Neural cell (in vitro differentiated cells): ENCODE measurements around the gene POU3F3. TPM values are rescaled to one million over a fixed set of nuclear protein-coding genes. Genes with fewer than 3 reads are reported as not detected.
A peak's percentile ranks its signal among the peaks of the same experiment; 100 is the strongest.

Experiments used
- H2AFZ ChIP-seq: fragments of 200-600, 300-800 bp; sonication (generic), shearing (Covaris generic); 2 replicates; pipeline ENCODE4 v1.6.0; 2014; ENCODE audit warnings: low read depth, mild to moderate bottlenecking, antibody characterized with exemption, low read length, moderate library complexity
- H3F3A ChIP-seq: fragments of 200-600 bp; shearing (Covaris generic); 2 replicates; pipeline ENCODE4 v1.6.1; 2016; ENCODE audit warnings: mild to moderate bottlenecking, moderate library complexity, mixed read lengths, antibody characterized with exemption, low read length; ENCODE audit not compliant: insufficient read depth, poor library complexity, severe bottlenecking
- H3K27ac ChIP-seq: fragments of 200-600, 300-800 bp; sonication (generic), shearing (Covaris generic); 2 replicates; pipeline ENCODE4 v1.5.1; 2014; ENCODE audit warnings: mild to moderate bottlenecking, low read length, moderate library complexity
- H3K27me3 ChIP-seq: fragments of 300-800, 200-600 bp; sonication (generic), shearing (Covaris generic); 2 replicates; pipeline ENCODE4 v1.6.0; 2014; ENCODE audit warnings: mild to moderate bottlenecking, low read depth, low read length, moderate library complexity; ENCODE audit not compliant: insufficient read depth
- H3K36me3 ChIP-seq: fragments of 300-800, 200-600 bp; sonication (generic), shearing (Covaris generic); 2 replicates; pipeline ENCODE4 v1.5.1; 2014; ENCODE audit warnings: mild to moderate bottlenecking, antibody characterized with exemption, low read length, moderate library complexity; ENCODE audit not compliant: insufficient read depth
- H3K4me2 ChIP-seq: fragments of 300-800, 200-600 bp; sonication (generic), shearing (Covaris generic); 2 replicates; pipeline ENCODE4 v1.6.0; 2014; ENCODE audit warnings: mild to moderate bottlenecking, low read length
- H3K4me3 ChIP-seq: fragments of 300-800, 200-600 bp; sonication (generic), shearing (Covaris generic); 2 replicates; pipeline ENCODE4 v1.5.1; 2014; ENCODE audit warnings: mild to moderate bottlenecking, low read length, moderate library complexity
- H3K79me2 ChIP-seq: fragments of 200-600 bp; shearing (Covaris generic); replicated peaks from 2 replicates; pipeline ENCODE4 v1.6.0; 2014; ENCODE audit warnings: mild to moderate bottlenecking, low read length, moderate library complexity; ENCODE audit not compliant: insufficient read depth
- H3K9ac ChIP-seq: fragments of 300-800, 200-600 bp; sonication (generic), shearing (Covaris generic); 2 replicates; pipeline ENCODE4 v1.6.1; 2016; ENCODE audit warnings: mild to moderate bottlenecking, low read length, mixed read lengths
- H3K9me2 ChIP-seq: fragments of 200-600 bp; shearing (Covaris generic); 2 replicates; pipeline ENCODE4 v1.6.1; 2016; ENCODE audit warnings: mild to moderate bottlenecking, low read length, mixed read lengths; ENCODE audit not compliant: insufficient read depth
- H3K9me3 ChIP-seq: fragments of 200-600, 300-800 bp; sonication (generic), shearing (Covaris generic); 2 replicates; pipeline ENCODE4 v1.6.1; 2016; ENCODE audit warnings: mild to moderate bottlenecking, mixed run types, low read length, moderate library complexity, mixed read lengths
- H4K20me1 ChIP-seq: fragments of 200-600 bp; shearing (Covaris generic); 2 replicates; pipeline ENCODE4 v1.6.1; 2016; ENCODE audit warnings: mild to moderate bottlenecking, mixed run types; ENCODE audit not compliant: insufficient read depth
- CTCF ChIP-seq: fragments of 450-650 bp; IDR thresholded peaks from 2 replicates; pipeline ENCODE4 v1.5.1; 2014; ENCODE audit warnings: antibody characterized with exemption, mild to moderate bottlenecking, moderate library complexity; ENCODE audit not compliant: poor library complexity, severe bottlenecking
- EP300 ChIP-seq: fragments of 450-650 bp; conservative IDR thresholded peaks from 2 replicates; pipeline ENCODE4 v1.6.1; 2014; ENCODE audit warnings: antibody characterized with exemption, mild to moderate bottlenecking, moderate library complexity; ENCODE audit not compliant: poor library complexity, severe bottlenecking
- EZH2 ChIP-seq: fragments of 200-600, 300-800 bp; shearing (Covaris generic), sonication (generic); IDR thresholded peaks from 2 replicates; pipeline ENCODE4 v1.6.1; 2014; ENCODE audit warnings: antibody characterized with exemption, low read length, borderline replicate concordance, mild to moderate bottlenecking; ENCODE audit not compliant: insufficient read depth, poor library complexity, severe bottlenecking
- MXI1 ChIP-seq: fragments of 450-650 bp; conservative IDR thresholded peaks from 2 replicates; pipeline ENCODE4 v1.6.1; 2014; ENCODE audit warnings: antibody characterized with exemption, mild to moderate bottlenecking; ENCODE audit not compliant: poor library complexity, severe bottlenecking
- POLR2AphosphoS5 ChIP-seq: IDR thresholded peaks from 2 replicates; pipeline ENCODE4 v1.6.1; 2012
- RAD21 ChIP-seq: fragments of 450-650 bp; conservative IDR thresholded peaks from 2 replicates; pipeline ENCODE4 v1.6.1; 2014; ENCODE audit warnings: antibody characterized with exemption, mild to moderate bottlenecking, moderate library complexity
- REST ChIP-seq: IDR thresholded peaks from 2 replicates; pipeline ENCODE4 v1.6.1; 2012; ENCODE audit warnings: borderline replicate concordance
- SMC3 ChIP-seq: fragments of 450-650 bp; conservative IDR thresholded peaks from 2 replicates; pipeline ENCODE4 v1.6.1; 2014; ENCODE audit warnings: antibody characterized with exemption, mild to moderate bottlenecking, moderate library complexity; ENCODE audit not compliant: poor library complexity
- TAF1 ChIP-seq: IDR thresholded peaks from 2 replicates; pipeline ENCODE4 v1.6.1; 2012; ENCODE audit warnings: low read depth
- polyA plus RNA-seq: library from polyadenylated mRNA; depleted of rRNA; stranded (reverse); fragments of >200 nt; gene quantifications from 2 replicates; pipeline ENCODE4 v1.2.3, GENCODE V29; 2014

The POU3F3 gene
- polyA plus RNA-seq, 1 donor from 2014 or later, result 69.3 TPM

DNA sequence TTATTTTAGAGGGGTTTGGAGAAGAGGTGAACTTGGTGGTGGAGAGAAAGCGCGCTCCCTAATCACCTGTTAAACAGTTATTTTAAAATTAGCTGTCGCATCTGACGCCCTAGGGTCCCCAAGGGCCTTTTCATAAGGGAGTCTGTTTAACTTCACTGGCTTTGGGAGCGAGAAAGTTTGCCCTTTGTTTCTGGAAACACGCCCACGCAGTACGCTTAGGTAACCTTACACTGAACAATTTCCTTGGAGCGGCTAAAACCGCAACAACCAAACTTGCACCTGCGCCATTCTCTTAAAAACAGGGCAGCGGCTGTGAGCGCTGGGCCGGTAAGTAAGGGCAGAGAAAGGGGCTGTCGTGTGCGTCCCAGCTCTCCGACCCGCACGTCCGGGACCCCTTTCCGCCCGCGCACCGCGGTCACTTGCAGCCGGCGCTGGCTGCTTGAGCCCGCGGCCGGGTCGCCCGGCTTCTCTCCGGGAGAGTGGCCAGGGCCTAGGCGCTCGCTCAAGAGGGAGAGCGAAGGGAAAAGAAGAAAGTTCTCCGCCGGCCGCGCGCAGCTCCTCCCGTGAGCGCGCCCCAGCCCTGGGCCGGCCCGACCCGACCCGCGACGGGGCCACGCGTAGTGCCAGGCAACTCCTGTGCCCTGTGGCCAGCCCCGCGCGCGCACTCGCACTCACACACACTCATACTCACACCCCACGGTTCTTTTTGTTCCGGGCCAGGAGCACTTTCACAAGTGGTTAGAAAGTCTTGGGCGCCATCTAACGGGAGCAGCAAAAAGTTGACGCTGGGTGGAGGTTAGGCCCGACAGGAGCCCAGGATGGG lies 19.2 kb downstream of the POU3F3 start:
- H3K27me3 ChIP-seq, result no peaks in the 10 kb centered on the region
- H3K9me3 ChIP-seq, result no peaks in the 10 kb centered on the region
- no peaks in the 10 kb centered on the region for H3K36me3 ChIP-seq
- TF ChIP-seq EP300 (no peak), SMC3 (peak; percentile 79), POLR2AphosphoS5 (no peak), REST (no peak), TAF1 (no peak), RAD21 (peak; percentile 84), MXI1 (no peak), CTCF (peak; percentile 88), EZH2 (no peak)
- H4K20me1 ChIP-seq, result no peaks in the 10 kb centered on the region
- no peak overlapping the region for H3K27ac ChIP-seq
- no peaks in the 10 kb centered on the region for H3K9me2 ChIP-seq
- H3F3A ChIP-seq, result no peaks in the 10 kb centered on the region
- H3K79me2 ChIP-seq, result peaks cover 55% of the 10 kb centered on the region
- H3K9ac ChIP-seq, result peak overlapping the region; percentile 71
- peak overlapping the region; percentile 73 for H3K4me3 ChIP-seq
- peak overlapping the region; percentile 87 for H3K4me2 ChIP-seq
- H2AFZ ChIP-seq, result no peak overlapping the region

- no peak for TF ChIP-seq EP300
- TF ChIP-seq CTCF, result peak; percentile 43
- TF ChIP-seq MXI1, result no peak
- TF ChIP-seq TAF1, result no peak
- no peak for TF ChIP-seq SMC3
- no peak for TF ChIP-seq EZH2
- TF ChIP-seq RAD21, result no peak
- no peak for TF ChIP-seq POLR2AphosphoS5
- no peak for TF ChIP-seq REST
- Histone ChIP-seq H4K20me1 (no peaks in the 10 kb centered on the region), H3K4me3 (peak overlapping the region; percentile 73), H2AFZ (no peak overlapping the region), H3K9ac (no peak overlapping the region), H3K79me2 (peaks cover 49% of the 10 kb centered on the region), H3K9me2 (no peaks in the 10 kb centered on the region), H3K27me3 (no peaks in the 10 kb centered on the region), H3K27ac (no peak overlapping the region), H3K36me3 (no peaks in the 10 kb centered on the region), H3K9me3 (no peaks in the 10 kb centered on the region), H3K4me2 (no peak overlapping the region), H3F3A (no peaks in the 10 kb centered on the region)
Observed at GRCh38 chr2:104873689-104874054, 19.8 kb downstream of the POU3F3 start.
